ENCODE data around the gene GRIN2A. TPM values are rescaled to one million over a fixed set of nuclear protein-coding genes. Genes with fewer than 3 reads are reported as not detected.

The GRIN2A gene
- total RNA-seq, 1 donor from 2014 or later, result 0.52 TPM

Small RNA genes within 50 kb of the gene (small RNA-seq; reads per million reads assigned to genes)
- not detected for gene RN7SL493P

Other genes starting within 250 kb of the GRIN2A start
- gene ATF7IP2, start 203.6 kb upstream of the GRIN2A start, total RNA-seq, result 9.4 TPM

Data from skeletal muscle tissue (tissue), 2 donors.